ENCODE measurements around the gene CACNA1B.
"Not testable (repeated sequence)": the region's sequence is repeated elsewhere in the genome, so short reads cannot be mapped to it uniquely, and the experiment has no call there.

Gene CACNA1B

GRCh38 chr9:138073408-138073807, 195.8 kb downstream of the CACNA1B start:
- no peak for DNase-seq (ENCODE audit: low read depth)

- no peak for DNase-seq (ENCODE audit: low read depth)
Observed at GRCh38 chr9:138073808-138074207, 196.2 kb downstream of the CACNA1B start.

DNA sequence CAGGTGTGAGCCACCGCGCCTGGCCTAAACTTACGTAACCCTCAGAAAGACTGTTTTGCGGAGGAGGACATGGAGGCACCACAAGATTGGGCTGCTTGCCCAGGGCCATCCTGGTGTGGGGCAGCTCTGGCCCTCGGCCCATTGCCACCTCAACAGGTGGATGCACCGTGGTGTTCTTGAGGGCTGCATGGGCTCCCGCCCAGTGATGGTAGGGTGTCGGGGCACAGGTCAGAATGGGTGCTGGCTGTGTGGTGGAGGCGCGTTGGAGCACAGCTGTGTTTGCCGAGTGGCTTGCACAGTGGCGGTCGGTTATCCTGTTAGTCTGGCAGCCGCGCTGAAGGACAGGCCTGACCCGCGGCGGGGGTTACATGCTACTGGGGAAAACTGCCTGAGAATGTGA, 196.9 kb downstream of the CACNA1B start:
- DNase-seq (ENCODE audit: low read depth), result no peak

GRCh38 chr9:138075496-138075895, 197.9 kb downstream of the CACNA1B start:
- DNase-seq (ENCODE audit: low read depth), result no peak

DNA sequence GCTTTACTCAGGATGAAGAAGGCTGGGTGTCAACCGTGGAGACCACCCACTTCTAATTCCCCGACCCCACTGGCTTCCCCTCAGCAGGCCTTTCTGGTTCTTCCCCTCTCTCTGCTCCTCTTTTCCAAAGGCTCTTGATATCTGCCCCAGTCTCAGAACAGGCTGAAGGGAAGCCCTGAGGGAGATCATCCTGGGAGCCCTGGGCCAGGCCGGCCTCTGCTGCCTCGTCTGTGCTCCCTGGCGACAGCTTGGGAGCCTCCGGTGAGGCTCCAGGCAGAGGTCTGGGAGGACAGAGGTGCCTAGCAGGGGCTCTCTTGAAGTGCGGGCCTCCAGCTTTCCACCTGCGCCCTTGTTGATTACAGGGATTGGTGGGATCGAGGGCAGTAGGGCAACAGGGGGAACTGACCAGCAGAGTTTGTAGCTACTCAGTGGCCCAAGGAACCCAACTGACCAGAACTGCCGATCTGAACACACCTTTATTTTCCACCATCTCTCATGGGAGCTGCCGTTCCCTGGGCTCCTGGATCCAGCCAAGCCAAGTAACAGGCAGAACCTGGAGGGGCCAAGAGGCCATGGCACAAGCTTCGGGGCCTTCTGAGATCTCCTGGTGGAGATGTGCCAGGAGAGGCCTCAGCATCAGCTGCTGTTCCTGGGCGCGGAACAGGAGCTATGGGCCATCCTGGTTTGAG, 198.5 kb downstream of the CACNA1B start:
- no peak for DNase-seq (ENCODE audit: low read depth)

DNA sequence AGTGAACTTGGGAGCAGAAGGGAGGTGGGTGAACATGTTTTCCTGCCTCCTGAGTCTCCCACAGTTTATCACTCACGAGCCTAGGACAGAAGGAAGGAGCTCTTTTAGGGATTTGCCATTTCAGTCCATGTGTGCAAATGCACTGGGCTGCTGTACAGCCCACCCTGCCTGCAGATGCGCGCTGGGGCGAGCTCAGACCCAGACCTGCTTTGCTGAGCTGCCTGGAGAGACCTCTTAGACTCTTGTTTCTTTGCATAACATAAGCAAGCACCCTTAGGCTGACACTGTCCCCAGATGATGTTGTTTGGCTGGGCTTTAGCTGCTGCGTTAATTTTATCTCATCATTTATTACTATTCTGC, 199.0 kb downstream of the CACNA1B start:
- DNase-seq (ENCODE audit: low read depth), result no peak

DNA sequence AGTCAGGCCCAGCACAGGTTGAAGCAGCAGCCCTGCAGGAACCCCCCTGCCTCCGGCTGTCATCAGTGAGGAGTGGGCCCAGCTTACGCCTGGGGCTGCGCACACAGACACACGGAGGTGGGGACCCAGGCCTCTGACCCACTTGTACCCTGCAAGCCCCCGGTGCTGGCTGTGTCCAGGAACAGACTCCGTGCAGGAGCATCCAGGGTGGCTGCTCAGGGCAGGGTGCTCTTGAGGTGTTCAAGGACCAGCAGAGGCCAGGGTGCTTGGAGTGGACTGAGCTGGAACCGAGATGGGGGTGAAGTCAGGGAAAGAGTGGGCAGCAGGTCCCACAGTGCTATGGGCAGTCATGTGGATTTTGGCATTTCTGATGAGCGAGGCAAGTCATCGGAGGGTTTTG, 199.5 kb downstream of the CACNA1B start:
- DNase-seq (ENCODE audit: low read depth), result no peak

- no peak for DNase-seq (ENCODE audit: low read depth)
Observed at GRCh38 chr9:138077898-138078540, 200.4 kb downstream of the CACNA1B start.

DNA sequence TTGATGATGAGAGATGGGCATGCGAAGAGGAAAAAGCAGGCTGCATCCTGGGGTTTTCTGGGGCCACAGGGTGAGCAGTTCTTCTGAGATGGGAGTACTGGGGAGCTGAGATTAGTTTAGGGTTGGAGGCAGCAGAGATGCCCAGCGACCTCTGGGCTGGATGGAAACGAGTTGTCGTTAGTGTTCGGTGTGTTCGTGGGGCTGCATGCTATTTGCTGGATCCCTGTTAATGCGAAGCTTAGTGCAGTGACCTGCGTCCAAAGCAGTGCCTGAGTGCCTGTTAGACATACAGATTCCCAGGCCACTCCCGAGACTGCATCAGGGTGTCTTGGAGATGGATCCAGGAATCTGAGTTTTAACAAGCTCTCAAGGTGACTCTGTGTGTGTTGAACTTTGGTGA, 201.3 kb downstream of the CACNA1B start:
- DNase-seq (ENCODE audit: low read depth), result no peak

- no peak for DNase-seq (ENCODE audit: low read depth)
Observed at GRCh38 chr9:138080979-138081378, 203.4 kb downstream of the CACNA1B start.

DNA sequence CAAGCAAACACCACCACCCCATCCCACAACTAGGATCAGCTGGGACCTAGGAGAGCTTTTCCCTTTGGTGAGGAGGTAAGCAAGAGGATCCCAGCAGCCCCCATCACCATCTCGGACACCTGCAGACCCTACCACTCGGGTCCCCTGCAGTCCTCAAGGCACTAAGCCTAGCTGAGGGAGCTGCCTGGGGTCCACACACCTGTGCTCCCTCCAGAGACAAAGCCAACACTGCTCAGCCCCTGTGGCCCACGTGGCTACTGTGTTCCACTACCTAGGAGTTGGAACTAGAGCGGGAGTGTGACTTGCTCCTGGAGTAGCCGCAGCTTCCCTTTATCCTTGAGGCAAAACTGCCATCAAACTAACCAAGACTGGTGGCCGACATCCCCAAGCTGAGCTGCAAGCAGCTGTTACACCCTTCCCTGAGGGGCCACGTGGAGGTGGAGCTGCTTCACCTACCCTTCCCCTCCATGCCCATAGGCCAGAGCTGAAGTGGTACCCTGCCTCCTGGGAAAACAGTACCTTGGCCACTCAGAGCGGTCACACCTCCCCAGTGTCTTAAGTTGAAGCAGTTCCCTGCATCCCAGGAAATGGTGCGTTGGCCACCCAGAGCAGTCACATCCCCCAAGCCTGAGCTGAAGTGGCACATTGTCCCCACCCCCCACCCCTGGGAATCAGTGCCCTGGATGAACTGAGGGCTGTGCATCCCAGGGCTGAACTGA, 205.5 kb downstream of the CACNA1B start:
- no peak for DNase-seq (ENCODE audit: low read depth)

DNA sequence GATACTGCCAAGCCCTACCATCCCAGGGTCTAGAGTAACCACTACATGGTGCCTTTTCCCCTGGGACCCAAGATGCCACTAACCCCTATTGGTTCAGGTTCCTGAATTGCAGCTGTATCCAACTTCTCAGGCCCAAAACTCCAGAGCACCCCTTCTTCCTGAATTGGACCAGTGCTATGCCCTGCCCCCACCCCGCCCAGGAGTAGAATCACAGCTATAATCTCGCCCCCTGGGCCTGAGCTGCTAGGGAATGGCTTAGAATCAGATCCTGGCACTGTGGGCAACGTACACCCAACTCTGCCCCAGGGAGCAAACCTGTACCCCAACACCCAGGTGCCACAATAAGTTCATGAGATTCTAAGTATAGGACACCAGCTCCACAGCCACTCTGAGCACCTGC, 206.3 kb downstream of the CACNA1B start:
- no peak for DNase-seq (ENCODE audit: low read depth)

DNA sequence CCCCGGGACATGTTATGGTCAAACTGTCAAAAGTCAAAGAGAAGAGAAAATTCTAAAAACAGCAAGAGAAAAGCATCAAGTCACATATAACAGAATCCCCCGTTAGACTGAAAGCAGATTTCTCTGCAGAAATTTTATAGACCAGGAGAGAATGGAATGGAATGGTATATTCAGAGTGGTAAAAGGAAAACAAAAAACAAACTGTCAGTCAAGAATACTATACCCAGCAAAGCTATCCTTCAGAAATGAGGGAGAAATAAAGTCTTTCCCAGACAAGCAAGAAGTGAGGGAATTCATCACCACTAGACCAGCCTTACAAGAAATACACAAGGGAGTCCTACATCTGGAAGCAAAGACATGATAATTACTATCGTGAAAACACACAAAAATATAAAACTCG, 208.0 kb downstream of the CACNA1B start:
- no peak for DNase-seq (ENCODE audit: low read depth)

- DNase-seq (ENCODE audit: low read depth), result not testable (repeated sequence)
Observed at GRCh38 chr9:138092057-138092456, 214.5 kb downstream of the CACNA1B start.

DNA sequence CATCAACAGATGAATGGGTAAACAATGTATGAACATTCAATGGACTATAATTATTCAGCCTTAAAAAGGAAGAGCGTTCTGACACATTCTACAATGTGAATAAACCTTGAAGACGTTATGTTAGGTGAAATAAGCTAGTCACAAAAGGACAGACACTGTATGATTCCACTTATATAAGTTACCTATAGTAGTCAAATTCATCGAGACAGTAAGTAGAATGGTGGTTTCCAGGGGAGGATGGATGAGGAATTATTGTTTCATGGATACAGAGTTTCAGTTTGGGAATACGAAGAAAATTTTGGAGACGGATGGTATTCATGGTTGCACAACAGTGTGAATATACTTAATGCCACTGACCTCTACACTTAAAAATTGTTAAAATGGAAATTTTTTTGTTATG, 216.4 kb downstream of the CACNA1B start:
- no peak for DNase-seq (ENCODE audit: low read depth)

GRCh38 chr9:138095813-138096518, 218.4 kb downstream of the CACNA1B start:
- DNase-seq (ENCODE audit: low read depth), result no peak

- DNase-seq (ENCODE audit: low read depth), result no peak
Observed at GRCh38 chr9:138096519-138096845, 218.9 kb downstream of the CACNA1B start.

DNA sequence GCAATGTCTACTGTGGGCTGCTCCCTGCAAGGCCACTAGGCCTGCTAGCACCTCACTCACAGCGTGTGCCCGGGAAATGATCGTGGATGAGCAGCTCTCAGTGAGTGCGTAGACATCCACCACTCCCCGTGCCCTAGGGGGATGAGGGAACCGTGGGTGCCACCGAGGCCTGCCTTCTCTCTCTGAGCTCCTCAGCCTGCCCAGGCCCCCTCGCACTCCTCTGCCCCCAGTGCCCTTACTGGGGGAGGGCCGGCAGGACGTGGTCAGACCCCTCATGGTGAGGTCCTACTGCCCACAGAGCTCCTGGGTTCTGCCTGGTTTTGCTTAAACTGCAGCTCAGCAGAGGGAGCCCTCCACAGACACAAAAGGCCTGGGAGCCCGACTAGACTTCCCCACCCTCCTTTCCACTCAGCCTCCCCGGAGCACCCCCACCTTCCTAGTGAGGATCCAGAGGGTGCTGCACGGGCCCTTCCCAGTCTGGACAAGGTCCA, 220.0 kb downstream of the CACNA1B start:
- no peak for DNase-seq (ENCODE audit: low read depth)

- DNase-seq (ENCODE audit: low read depth), result no peak
Observed at GRCh38 chr9:138098116-138098907, 220.7 kb downstream of the CACNA1B start.

GRCh38 chr9:138098908-138099791, 221.6 kb downstream of the CACNA1B start:
- no peak for DNase-seq (ENCODE audit: low read depth)

Measured in activated T-cell treated with anti-CD3 and anti-CD28 coated beads for 48 hours (primary cell).